ENCODE data around the gene SERPINB2. TPM values are rescaled to one million over a fixed set of nuclear protein-coding genes. Genes with fewer than 3 reads are reported as not detected.
"Not testable (repeated sequence)": the region's sequence is repeated elsewhere in the genome, so short reads cannot be mapped to it uniquely, and the experiment has no call there.

Gene SERPINB2
- polyA plus RNA-seq, 1 donor, result 0.85 TPM

DNA sequence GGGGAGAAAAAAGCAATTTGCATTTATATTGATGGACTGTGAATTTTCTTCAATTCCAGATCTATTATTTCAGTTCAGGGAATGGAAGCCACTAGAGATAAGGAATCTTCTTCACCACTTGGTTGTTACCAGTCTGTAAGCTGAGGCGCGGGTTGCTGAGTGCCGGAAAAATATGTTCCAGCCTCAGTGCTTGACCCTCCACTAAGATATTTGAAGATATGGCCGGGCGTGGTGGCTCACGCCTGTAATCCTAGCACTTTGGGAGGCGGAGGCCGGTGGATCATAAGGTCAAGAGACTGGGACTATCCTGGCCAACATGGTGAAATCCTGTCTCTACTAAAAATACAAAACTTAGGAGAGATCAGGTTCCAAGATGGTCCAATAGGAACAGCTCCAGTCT is 52.5 kb downstream of the SERPINB2 start:
- DNase-seq, result no peak

DNA sequence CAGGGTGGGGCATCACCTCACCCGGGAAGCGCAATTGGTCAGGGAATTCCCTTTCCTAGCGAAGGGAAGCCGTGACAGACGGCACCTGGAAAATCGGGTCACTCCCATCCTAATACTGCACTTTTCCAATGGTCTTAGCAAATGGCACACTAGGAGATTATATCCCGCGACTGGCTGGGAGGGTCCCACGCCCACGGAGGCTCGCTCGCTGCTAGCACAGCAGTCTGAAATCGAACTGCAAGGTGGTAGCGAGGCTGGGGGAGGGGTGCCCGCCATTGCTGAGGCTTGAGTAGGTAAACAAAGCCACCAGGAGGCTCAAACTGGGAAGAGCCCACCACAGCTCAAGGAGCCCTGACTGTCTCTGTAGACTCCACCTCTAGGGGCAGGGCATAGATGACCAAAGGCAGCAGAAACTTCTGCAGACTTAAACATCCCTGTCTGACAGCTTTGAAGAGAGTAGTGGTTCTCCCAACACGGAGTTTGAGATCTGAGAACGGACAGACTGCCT is 53.1 kb downstream of the SERPINB2 start:
- DNase-seq, result not testable (repeated sequence)

DNA sequence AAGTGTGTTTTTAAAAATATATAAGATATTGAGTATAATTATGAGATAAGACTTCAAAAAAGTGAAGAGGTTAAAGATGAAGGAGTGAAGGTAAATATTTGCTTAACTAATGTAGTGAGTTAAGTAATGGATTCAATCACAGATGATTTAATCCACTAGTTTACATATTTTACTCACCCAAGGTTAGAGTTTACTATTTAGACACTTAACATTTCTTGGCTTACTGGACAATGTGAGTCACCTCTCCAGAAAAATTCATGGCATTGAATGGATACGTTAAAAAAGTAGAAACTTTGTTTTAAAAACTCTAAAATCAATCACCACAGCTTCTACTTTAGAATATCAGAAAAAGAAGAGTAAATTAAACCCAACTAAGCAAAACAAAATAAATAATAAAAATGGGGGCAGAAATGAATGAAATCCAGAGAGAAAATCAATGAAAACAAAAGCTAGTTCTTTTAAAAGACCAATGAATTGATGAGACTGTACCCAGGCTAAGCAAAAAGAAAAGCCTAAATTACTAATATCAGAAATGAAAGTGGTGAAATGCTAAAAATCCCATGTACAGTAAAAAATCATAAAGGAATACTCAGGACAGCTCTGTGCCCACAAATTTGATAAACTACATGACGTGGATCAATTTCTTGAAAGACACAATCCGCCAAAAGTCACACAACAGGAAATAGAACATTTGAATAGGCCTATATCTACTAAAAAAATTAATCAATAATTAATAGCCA is 59.7 kb downstream of the SERPINB2 start:
- no peak for DNase-seq

DNA sequence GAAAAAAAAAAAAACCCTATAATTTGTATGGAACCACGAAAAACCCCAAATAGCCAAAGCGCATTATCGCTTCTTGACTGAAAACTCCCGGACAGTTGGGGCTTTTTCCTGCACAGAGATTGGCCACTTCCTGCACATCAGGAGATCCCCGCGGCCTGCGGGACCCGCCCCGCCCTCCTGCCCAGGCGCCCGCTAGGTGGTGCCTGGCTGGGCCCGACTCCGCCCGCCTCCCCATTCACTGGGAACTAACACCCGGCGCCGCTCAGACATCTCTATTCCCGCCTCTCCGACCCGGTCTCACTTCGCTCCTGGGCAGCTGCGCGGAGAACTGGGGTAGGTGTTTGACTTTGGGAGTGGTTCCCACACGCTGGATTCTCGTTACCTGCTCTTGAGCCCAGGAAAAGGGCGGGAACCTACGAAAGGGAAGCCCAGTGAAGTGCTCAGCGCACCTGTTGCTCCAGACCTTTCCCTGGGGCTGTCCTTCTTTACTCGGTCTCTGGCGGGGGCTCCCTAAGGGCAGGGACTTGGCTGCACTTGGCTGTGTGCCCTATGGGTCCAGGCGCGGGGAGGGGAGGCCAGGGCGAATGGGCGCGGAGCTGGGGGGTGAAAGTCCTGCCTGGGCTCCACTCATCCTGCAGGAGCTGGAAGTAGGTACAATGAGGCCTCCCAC is 61.7 kb downstream of the SERPINB2 start, which contains the start of gene HMSD:
TSS of gene HMSD (plus strand) at position 234 of the 670 bp plus-strand sequence. CDS start 4,155 bp downstream, outside the sequence.
- DNase-seq, result no peak

DNA sequence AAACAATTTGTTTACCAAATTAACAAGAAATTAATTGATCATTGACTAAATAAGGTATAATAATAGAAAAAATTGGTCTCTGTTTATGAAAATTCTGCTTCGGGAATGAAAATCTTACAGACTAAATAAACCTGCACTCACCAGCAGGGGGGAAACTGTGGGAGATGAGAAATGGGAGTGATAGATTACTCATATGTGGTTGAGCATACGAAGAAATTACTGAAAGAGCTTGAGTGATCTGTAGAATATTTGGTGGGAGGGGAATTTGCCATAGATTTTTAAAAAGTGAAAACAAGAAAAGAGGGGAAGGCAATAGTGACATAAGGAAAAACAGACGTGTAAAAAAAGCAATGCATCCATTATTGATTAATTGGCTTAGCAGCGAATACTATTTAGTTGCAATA is 63.8 kb downstream of the SERPINB2 start:
- DNase-seq, result no peak

Other genes with a start within 250 kb of the SERPINB2 start
- gene SERPINB4, start 243.4 kb upstream of the SERPINB2 start, polyA plus RNA-seq (ENCODE audit: insufficient read length), result 0.35 TPM
- not detected for gene SERPINB3, start 225.8 kb upstream of the SERPINB2 start, polyA plus RNA-seq (ENCODE audit: insufficient read length)
- not detected for gene SERPINB11, start 184.7 kb upstream of the SERPINB2 start, polyA plus RNA-seq (ENCODE audit: insufficient read length)
- 0.35 TPM for gene SERPINB7, start 112.3 kb upstream of the SERPINB2 start, polyA plus RNA-seq (ENCODE audit: insufficient read length)
- gene SERPINB10, start 20.3 kb downstream of the SERPINB2 start, polyA plus RNA-seq (ENCODE audit: insufficient read length), result 0.15 TPM
- gene HMSD, start 61.6 kb downstream of the SERPINB2 start, polyA plus RNA-seq (ENCODE audit: insufficient read length), result not detected
- gene SERPINB8, start 82.4 kb downstream of the SERPINB2 start, polyA plus RNA-seq (ENCODE audit: insufficient read length), result 2.1 TPM

Measured in hindlimb muscle (tissue), 1 donor.